GM18868 (cell line): Measurements from ENCODE around the gene DBT.
A peak's percentile ranks its signal among the peaks of the same experiment; 100 is the strongest.
"Not testable (repeated sequence)": the region's sequence is repeated elsewhere in the genome, so short reads cannot be mapped to it uniquely, and the experiment has no call there.

Source experiments
- ATAC-seq: cut with Tn5 transposase; IDR thresholded peaks from one replicate; pipeline ENCODE4 v1.9.1; 2021; ENCODE audit warnings: mild to moderate bottlenecking, moderate library complexity; ENCODE audit not compliant: unreplicated experiment

Gene DBT

GRCh38 chr1:100249537-100250257, at the start of gene DBT:
TSS of gene DBT (minus strand) at chr1:100249834. CDS start at chr1:100249820, 14 bp downstream.
- peak; percentile 100 for ATAC-seq

GRCh38 chr1:100298512-100298911, 48.9 kb upstream of the DBT start:
- no peak for ATAC-seq

DNA sequence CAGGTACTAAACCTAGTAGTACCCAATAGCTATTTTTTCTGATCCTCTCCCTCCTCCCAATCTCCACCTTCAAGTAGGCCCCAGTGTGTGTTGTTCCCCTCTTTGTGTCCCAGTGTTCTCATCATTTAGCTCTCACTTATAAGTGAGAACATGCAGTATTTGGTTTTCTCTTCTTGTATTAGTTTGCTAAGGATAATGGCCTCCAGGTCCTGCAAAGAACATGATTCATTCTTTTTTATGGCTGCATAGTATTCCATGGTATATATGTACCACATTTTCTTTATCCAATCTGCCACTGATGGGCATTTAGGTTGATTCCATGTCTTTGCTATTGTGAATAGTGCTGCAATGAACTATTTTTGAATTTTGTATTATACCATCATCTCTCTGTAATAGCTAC, 47.4 kb upstream of the DBT start:
- ATAC-seq: not testable (repeated sequence)

GRCh38 chr1:100296140-100296539, 46.5 kb upstream of the DBT start:
- no peak for ATAC-seq

DNA sequence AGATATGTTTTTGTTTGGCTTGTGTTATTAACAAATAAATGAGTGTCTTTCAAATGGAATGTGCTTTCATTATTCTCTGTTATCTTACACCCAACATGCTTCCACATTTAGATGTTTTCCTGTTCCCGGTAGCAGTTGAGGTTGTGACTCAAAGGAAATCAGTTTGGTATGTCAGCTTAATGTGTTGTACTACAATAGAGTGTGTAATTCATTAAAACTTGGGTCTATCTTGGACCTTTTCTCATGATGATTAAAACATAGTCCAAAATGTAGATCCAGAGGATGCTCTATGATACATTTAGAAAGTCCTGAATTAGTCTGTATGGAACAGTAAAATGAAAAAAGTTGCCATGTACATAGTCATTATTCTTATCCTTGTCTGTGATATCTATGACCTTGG, 43.1 kb upstream of the DBT start:
- no peak for ATAC-seq

DNA sequence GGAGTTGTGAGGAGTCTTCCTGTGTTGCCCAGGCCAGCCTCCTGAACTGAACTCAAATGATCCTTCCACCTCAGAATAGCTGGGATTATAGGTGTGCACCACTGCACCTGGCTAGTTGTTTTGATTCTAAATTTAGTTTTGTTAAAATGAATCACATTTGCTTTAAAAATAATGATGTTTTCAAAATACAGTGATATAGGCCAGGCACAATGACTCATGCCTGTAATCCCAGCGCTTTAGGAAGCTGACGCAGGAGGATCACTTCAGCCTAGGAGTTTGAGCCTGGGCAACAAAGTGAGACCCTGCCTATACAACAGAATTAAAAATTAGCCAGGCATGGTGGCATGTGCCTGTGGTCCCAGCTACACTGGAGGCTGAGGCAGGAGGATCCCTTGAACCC, 40.7 kb upstream of the DBT start:
- no peak for ATAC-seq

GRCh38 chr1:100287162-100287561, 37.5 kb upstream of the DBT start:
- no peak for ATAC-seq

GRCh38 chr1:100284591-100284990, 35.0 kb upstream of the DBT start:
- ATAC-seq: no peak

DNA sequence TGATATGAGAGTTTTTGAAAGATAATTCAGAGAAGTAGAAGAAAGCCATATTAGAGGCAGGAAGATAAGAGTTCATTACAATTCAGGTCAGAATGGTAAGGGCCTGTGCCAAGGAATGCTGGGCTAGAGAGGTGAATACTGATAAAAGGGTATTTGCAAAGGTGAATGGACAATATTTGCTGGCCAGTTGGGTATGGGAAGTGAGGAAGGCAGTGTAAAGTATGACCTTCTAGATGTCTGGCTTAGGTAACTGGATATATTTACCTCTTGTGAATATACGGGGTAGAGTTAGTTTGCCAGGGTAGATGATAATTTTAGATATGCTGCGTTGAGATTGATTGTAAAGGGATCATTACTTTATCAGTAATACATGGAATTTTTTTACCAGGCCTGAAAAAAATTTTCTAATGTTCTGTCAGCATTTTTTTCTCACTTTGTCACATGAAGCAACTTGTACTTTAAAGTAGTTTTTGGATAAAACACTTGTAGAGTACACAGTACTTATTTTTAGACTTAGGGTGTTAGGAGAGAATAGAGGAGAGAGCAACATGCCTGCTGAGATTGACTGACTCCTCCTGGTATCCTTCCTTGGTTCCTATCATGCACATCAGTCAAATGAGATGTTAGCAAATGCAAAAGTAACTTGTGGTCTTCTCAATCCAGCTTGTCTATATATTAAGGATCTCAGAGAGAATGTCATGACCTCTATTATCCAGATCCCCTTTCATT, 30.5 kb upstream of the DBT start:
- ATAC-seq: no peak

DNA sequence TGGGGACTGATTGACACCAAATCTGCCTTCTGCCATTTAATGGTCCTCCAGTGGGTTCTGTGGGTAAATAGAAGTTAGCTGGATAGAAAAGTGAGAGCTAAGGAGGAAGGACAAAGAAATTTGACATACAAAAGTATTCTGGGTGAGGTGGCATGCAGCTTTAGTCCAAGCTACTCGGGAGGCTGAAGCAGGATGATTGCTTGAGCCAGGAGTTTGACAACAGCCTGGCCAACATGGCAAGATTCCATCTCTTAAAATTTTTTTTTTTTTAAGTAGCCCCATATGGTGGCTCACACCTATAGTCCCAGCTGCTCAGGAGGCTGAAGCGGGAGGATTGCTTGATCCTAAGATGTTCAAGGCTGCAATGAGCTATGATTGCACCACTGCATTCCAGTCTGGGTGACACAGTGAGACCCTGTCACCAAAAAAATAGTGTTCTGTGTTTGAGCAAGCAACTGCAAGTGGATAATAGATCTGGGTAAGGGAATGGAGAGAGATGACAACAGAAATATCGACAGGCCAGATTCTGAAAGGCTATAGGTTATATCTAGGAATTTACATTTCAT, 29.8 kb upstream of the DBT start:
- no peak for ATAC-seq

GRCh38 chr1:100277866-100278265, 28.2 kb upstream of the DBT start:
- peak; percentile 74 for ATAC-seq

GRCh38 chr1:100268202-100268601, 18.6 kb upstream of the DBT start:
- no peak for ATAC-seq

DNA sequence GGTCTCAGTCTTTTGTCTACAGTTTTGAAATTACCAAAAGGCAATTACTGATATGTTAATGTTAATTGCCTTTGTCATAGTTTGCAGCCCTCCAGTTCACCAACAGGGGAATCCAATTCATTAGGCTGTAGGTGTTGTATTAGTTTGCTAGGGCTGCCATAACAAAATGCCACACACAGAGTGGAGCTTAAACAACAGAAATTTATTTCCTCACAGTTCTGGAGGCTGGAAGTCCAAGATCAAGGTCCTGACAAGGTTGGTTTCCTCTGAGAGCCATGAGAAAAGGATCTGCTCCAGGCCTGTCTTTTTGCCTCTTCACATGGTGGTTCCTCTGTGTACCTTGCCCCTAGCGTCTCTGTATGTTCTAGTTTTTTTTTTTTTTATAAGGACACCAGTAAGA, 17.6 kb upstream of the DBT start:
- ATAC-seq: no peak

DNA sequence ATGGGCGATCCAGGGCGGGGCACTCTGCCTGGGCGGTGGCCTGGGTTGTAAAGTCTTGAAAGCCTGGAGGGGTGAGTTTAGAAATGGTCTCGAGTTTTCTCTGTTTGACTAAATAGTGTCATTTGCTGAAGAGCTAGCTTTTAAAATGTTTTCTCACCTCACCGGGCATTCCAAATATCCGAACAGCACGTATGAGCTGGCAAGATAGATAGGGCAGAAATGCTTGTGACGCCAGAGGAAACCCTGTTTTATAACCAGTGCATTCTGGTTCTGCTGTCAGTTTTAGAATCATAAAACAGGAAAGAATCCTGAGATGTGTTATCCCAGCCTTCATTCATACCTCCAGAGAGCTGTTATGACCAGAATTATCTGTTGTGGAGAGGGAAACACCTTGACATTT, 17.1 kb upstream of the DBT start:
- ATAC-seq: peak; percentile 21

- peak; percentile 95 for ATAC-seq
Observed at GRCh38 chr1:100265931-100266740, 16.5 kb upstream of the DBT start, which contains the start of gene RTCA. TSS of gene RTCA (plus strand) at chr1:100266216. CDS start at chr1:100266376, 160 bp downstream.

GRCh38 chr1:100265562-100265930, 15.9 kb upstream of the DBT start:
- ATAC-seq: peak; percentile 30

DNA sequence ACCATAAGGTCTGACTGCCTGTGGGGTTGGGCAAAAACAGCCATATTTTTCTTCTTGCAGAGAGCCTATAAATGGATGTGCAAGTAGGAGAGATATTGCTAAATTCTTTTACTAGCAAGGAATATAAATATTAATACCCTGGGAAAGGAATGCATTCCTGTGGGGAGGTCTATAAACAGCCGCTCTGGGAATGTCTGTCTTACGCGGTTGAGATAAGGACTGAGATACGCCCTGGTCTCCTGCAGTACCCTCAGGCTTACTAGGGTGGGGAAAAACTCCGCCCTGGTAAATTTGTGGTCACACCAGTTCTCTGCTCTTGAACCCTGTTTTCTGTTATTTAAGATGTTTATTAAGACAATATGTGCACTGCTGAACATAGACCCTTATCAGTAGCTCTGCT, 14.4 kb upstream of the DBT start:
- not testable (repeated sequence) for ATAC-seq

DNA sequence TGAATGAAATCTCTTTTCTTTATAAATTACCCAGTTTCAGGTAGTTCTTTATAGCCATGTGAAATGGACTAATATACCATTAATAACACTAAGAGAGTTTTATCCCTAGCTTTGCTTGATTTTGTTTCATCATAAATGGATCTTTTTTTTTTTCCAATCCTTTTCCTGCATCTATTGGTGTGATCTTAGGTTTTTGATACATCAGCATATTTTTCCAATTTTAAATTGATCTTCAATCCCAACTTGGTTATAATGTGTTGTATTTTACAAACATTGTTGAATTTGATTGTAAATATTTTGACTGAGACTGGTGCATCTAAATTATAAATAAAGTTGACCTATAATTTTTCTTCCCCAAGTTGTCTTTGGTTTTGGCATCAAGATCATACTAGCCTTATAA, 12.1 kb upstream of the DBT start:
- ATAC-seq: no peak

- not testable (repeated sequence) for ATAC-seq
Observed at GRCh38 chr1:100258427-100258826, 8.8 kb upstream of the DBT start.

- not testable (repeated sequence) for ATAC-seq
Observed at GRCh38 chr1:100256273-100256672, 6.6 kb upstream of the DBT start.

GRCh38 chr1:100253552-100253951, 3.9 kb upstream of the DBT start:
- no peak for ATAC-seq
